ENCODE results near the gene CAMTA1. TPM values are rescaled to one million over a fixed set of nuclear protein-coding genes. Genes with fewer than 3 reads are reported as not detected.

CAMTA1 gene
- total and polyA plus RNA-seq, 12 donors, result 123 to 265 (median 142) TPM

GRCh38 chr1:6982860-6983259, 197.6 kb downstream of the CAMTA1 start:
- 98% methylated on average over 2 of the region's 2 CpGs for WGBS, 2 donors
- Histone ChIP-seq H3K27ac (no peak overlapping the region), H3K4me1 (no peaks in the 10 kb centered on the region), H3K4me3 (no peak overlapping the region), H3K9me3 (no peaks in the 10 kb centered on the region), H3K36me3 (no peaks in the 10 kb centered on the region), H3K27me3 (peaks cover 0 to 4% (median 0%) of the 10 kb centered on the region in 7 donors)
- no peak for ATAC-seq
- no peak for TF ChIP-seq CTCF (IDR thresholded peaks at IDR 0.05)
- no peak for DNase-seq
- intact Hi-C loops (cut with DNase I), result no loop called here

- Histone ChIP-seq H3K27ac (no peak overlapping the region), H3K4me1 (no peaks in the 10 kb centered on the region), H3K9me3 (no peaks in the 10 kb centered on the region), H3K27me3 (peaks cover 0 to 6% (median 0%) of the 10 kb centered on the region in 7 donors), H3K4me3 (no peak overlapping the region), H3K36me3 (no peaks in the 10 kb centered on the region)
- DNase-seq, result no peak
- no peak for ATAC-seq
- TF ChIP-seq CTCF (IDR thresholded peaks at IDR 0.05), result no peak
- WGBS, 2 donors, result 73 to 80% methylated on average over 14 of the region's 14 CpGs
- intact Hi-C loops (cut with DNase I), result no loop called here
Measured at GRCh38 chr1:6984536-6984935, 199.3 kb downstream of the CAMTA1 start.

GRCh38 chr1:6984986-6985385, 199.7 kb downstream of the CAMTA1 start:
- no peak for TF ChIP-seq CTCF (IDR thresholded peaks at IDR 0.05)
- WGBS, 2 donors, result 29 to 32% methylated on average over 7 of the region's 7 CpGs
- no peaks in the 10 kb centered on the region for H3K4me1 ChIP-seq
- no peaks in the 10 kb centered on the region for H3K36me3 ChIP-seq
- intact Hi-C loops (cut with DNase I), result no loop called here
- DNase-seq (no peak), ATAC-seq (peak in 1 of 8 donors; percentile 27)
- peaks cover 0 to 6% (median 0%) of the 10 kb centered on the region in 7 donors for H3K27me3 ChIP-seq
- H3K4me3 ChIP-seq, result no peak overlapping the region
- H3K27ac ChIP-seq, result no peak overlapping the region
- H3K9me3 ChIP-seq, result peaks cover 0 to 4% (median 0%) of the 10 kb centered on the region in 11 donors

GRCh38 chr1:6985549-6986276, 200.5 kb downstream of the CAMTA1 start:
- H3K36me3 ChIP-seq, result no peaks in the 10 kb centered on the region
- H3K9me3 ChIP-seq, result peaks cover 0 to 5% (median 0%) of the 10 kb centered on the region in 11 donors
- no peaks in the 10 kb centered on the region for H3K4me1 ChIP-seq
- no peak for DNase-seq
- peaks cover 0 to 6% (median 0%) of the 10 kb centered on the region in 7 donors for H3K27me3 ChIP-seq
- WGBS, 2 donors, result 81 to 82% methylated on average over 17 of the region's 17 CpGs
- no peak overlapping the region for H3K27ac ChIP-seq
- no peak for TF ChIP-seq CTCF (IDR thresholded peaks at IDR 0.05)
- intact Hi-C loops (cut with DNase I), result no loop called here
- ATAC-seq, result no peak
- H3K4me3 ChIP-seq, result no peak overlapping the region
